GM18951 (cell line): ENCODE data around the gene NUDT22.

Experiments
- POLR2A ChIP-seq: IDR thresholded peaks from 4 replicates; pipeline ENCODE4 v1.6.1; 2011; ENCODE audit warnings: mild to moderate bottlenecking; ENCODE audit not compliant: insufficient read length, insufficient read depth; ENCODE audit errors: extremely low read depth
- in situ Hi-C: fragments of 300-500 bp; cut with MboI; formaldehyde crosslinking; loops from one replicate; pipeline ENCODE4 v1.12.0; 2022; ENCODE audit warnings: low sequenced_read_pairs, mixed read lengths, inconsistent platforms; ENCODE audit not compliant: unreplicated experiment

NUDT22 gene, protein sequence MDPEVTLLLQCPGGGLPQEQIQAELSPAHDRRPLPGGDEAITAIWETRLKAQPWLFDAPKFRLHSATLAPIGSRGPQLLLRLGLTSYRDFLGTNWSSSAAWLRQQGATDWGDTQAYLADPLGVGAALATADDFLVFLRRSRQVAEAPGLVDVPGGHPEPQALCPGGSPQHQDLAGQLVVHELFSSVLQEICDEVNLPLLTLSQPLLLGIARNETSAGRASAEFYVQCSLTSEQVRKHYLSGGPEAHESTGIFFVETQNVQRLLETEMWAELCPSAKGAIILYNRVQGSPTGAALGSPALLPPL

GRCh38 chr11:64225608-64226506, at the start of gene NUDT22, which contains the start of gene TRPT1:
Gene NUDT22 (plus strand): TSS chr11:64226274. CDS start chr11:64226653, 379 bp downstream.
Gene TRPT1 (minus strand): TSS chr11:64226186. CDS start chr11:64225860, 326 bp downstream.
- peak; percentile 84 for TF ChIP-seq POLR2A
- in situ Hi-C loops, result no loop called here

DNA sequence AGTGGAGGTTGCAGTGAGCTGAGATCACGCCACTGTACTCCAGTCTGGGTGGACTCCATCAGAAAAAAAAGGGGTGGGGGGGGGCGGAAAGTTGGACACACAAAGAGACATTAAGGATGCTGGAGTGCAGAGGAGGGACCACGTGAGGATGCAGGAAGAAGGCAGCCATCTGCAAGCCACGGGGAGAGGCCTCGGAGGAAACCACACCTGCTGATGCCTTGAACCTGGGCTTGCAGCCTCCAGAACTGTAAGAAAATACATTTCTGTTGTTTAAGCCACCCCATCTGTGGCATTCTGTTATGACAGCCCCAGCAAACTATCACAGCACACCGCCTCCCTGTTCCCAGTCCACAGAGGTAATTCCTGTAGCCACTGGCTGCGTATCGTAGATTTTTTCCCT, 49.3 kb upstream of the NUDT22 start:
- in situ Hi-C loops, result no loop called here
- TF ChIP-seq POLR2A, result no peak

DNA sequence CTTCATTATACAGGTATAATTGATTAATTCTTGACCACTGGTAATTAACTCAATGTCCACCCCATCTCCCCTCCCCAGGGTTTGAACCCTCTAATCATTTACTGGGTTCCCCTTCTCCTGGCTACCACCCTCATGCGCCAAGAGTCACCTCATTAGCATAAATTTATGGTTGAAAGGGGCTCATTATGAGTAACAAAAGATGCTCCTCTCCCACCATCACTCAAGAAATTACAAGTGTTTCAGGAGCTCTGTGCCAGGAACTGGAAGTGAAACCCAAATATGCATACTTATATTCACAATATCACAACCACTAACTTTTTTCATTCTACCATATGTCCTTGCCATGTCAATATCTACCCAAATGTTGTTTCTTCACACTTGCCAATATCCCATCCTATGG, 47.9 kb upstream of the NUDT22 start:
- TF ChIP-seq POLR2A, result no peak
- in situ Hi-C loops, result no loop called here

DNA sequence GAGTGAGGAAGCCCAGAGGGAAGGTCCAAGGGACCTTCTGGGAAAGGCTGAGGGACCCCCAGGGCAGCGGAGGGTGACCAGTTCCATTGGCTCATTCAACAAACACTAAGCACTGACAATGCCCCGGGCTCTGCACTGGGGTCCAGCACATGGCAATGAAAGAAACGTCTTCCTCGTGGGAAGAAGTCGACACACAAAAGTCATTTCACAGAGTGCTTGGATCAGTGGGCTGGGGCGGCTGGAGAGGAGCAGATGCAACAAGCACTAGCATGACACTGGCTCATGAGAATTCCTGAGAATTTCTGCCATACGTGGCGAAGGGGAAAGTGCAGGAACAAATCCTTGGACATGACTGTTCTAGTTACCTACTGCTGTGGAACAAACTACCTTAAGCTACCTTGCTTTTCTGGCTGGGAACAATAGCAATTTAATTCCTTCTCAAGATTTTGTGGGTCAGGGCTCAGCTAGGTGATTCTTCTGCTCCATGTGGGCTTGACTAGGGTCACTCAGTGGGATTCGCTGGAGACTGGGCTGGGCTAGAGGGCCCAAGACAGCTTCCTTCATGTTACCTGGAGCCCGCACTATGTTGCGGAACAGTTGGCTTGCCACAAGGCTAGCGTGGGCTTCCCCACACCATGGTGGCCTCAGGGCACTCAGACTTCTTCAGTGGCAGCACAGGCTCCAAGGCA, 47.0 kb upstream of the NUDT22 start:
- in situ Hi-C loops, result no loop called here
- no peak for TF ChIP-seq POLR2A

DNA sequence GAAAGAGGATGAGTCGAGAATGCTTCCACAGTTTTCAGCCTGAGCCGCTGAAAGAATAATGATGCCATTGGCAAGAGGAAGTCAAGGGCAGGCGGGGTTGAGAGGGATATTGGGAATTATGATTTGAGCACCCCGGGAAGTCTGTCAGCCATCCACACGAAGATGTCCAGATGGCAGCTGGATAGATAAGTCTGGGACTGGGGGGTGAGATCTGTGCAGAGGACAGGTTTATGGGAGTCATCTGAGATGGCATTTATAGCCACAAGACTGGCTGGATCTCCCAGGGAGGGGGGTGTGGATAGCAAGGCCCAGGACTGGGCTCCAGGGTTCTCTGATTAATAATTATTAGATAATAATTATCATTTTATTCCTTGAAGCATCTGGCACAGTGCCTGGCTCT, 45.2 kb upstream of the NUDT22 start:
- TF ChIP-seq POLR2A, result no peak
- in situ Hi-C loops, result no loop called here

- in situ Hi-C loops, result no loop called here
- TF ChIP-seq POLR2A, result peak; percentile 39
Measured at GRCh38 chr11:64181506-64182411, 44.3 kb upstream of the NUDT22 start.

- in situ Hi-C loops, result no loop called here
- TF ChIP-seq POLR2A, result no peak
Measured at GRCh38 chr11:64183890-64184289, 42.2 kb upstream of the NUDT22 start.

- TF ChIP-seq POLR2A, result peak; percentile 99
- in situ Hi-C loops, result no loop called here
Measured at GRCh38 chr11:64185175-64185692, 40.8 kb upstream of the NUDT22 start.

GRCh38 chr11:64185693-64186491, 40.2 kb upstream of the NUDT22 start, which contains the start of gene STIP1:
Gene STIP1 (plus strand): TSS chr11:64186171. CDS start chr11:64186262, 91 bp downstream.
- in situ Hi-C loops, result no loop called here

GRCh38 chr11:64186492-64187165, 39.4 kb upstream of the NUDT22 start:
- no peak for TF ChIP-seq POLR2A
- in situ Hi-C loops, result no loop called here

More at GRCh38 chr11:64185693-64186491, 40.2 kb upstream of the NUDT22 start, which contains the start of gene STIP1:
- TF ChIP-seq POLR2A, result peak; percentile 54

GRCh38 chr11:64192434-64192833, 33.6 kb upstream of the NUDT22 start:
- in situ Hi-C loops, result no loop called here
- TF ChIP-seq POLR2A, result no peak
